ENCODE data around the gene TACC2. TPM values are rescaled to one million over a fixed set of nuclear protein-coding genes. Genes with fewer than 3 reads are reported as not detected.

TACC2 gene
- total and polyA plus RNA-seq, 7 donors, result 44.0 to 439 (median 313) TPM

DNA sequence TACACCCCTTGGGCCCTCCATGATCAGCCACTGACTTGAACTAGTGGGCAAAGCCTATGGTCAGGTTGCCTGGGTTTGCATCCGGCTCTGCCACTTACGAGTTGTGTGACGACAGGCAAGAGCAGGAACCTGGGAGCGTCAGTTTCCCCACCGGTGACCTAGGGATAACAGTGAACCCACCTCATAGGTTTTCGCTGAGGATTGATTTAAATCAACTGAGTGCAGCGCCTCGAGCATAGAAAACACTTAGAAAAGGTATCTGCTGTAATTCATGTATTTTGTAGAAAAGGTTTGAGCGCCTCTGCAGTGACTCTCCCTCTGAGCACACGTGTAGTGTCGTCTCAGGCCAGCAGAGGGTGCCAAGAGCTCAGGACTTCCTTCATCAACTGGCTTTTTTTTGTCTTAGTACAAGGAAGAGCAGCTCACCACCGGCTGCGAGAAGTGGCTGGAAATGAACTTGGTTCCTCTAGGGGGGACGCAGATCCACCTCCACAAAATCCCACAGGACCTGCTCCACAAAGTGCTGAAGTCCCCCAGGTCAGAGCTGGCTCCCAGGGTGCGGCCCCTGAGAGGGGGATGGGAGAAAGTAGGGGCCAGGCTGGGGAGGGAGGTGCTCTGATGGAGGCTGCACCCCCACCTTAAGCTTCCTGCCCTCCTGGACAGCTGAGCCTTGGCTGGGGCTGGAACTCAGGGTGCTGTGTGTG, 309.8 kb downstream of the TACC2 start:
- intact Hi-C loops (cut with DNase I), result loop anchor here (1.0 to 5.0 kb wide), 5 partner anchors 44 to 269 kb away; no protein-coding TSS in a partner anchor
- H3K27ac ChIP-seq, result no peak overlapping the region

GRCh38 chr10:122299423-122300075, 310.6 kb downstream of the TACC2 start:
- intact Hi-C loops (cut with DNase I), result loop anchor here (1.0 to 10.0 kb wide), 6 partner anchors 43 to 403 kb away; partner anchors contain the start of gene PLEKHA1 (in 1 of the 2)
- no peaks in the 10 kb centered on the region for H3K9me3 ChIP-seq
- peaks cover 0 to 1% (median 0%) of the 10 kb centered on the region in 3 donors for H3K27me3 ChIP-seq (ENCODE audit: insufficient read depth in 3 of 3, low read length in 2 of 3)
- TF ChIP-seq CTCF (IDR thresholded peaks at IDR 0.05), result no peak
- ATAC-seq (no peak), DNase-seq (no peak)
- WGBS, 3 donors, result 85 to 93% (median 86%) methylated on average over 14 of the region's 14 CpGs
- no peaks in the 10 kb centered on the region for H3K36me3 ChIP-seq (ENCODE audit: insufficient read depth in 1 of 2, low read depth in 1 of 2)
- no peak overlapping the region for H3K27ac ChIP-seq
- peaks cover 3% of the 10 kb centered on the region for H3K4me1 ChIP-seq
- H3K4me3 ChIP-seq, result no peak overlapping the region

More for the DNA sequence above, 309.8 kb downstream of the TACC2 start:
- H3K4me1 ChIP-seq, result peaks cover 3% of the 10 kb centered on the region
- peak; percentile 80 to 95 (median 86) for ATAC-seq
- H3K36me3 ChIP-seq (ENCODE audit: insufficient read depth in 1 of 2, low read depth in 1 of 2), result no peaks in the 10 kb centered on the region
- H3K9me3 ChIP-seq, result no peaks in the 10 kb centered on the region
- 26 to 32% (median 27%) methylated on average over 15 of the region's 15 CpGs for WGBS, 3 donors
- DNase-seq, result peak; percentile 71 to 80
- TF ChIP-seq CTCF (IDR thresholded peaks at IDR 0.05), result peak; percentile 91
- no peak overlapping the region for H3K4me3 ChIP-seq
- H3K27me3 ChIP-seq (ENCODE audit: insufficient read depth in 3 of 3, low read length in 2 of 3), result peaks cover 0 to 1% (median 0%) of the 10 kb centered on the region in 3 donors

DNA sequence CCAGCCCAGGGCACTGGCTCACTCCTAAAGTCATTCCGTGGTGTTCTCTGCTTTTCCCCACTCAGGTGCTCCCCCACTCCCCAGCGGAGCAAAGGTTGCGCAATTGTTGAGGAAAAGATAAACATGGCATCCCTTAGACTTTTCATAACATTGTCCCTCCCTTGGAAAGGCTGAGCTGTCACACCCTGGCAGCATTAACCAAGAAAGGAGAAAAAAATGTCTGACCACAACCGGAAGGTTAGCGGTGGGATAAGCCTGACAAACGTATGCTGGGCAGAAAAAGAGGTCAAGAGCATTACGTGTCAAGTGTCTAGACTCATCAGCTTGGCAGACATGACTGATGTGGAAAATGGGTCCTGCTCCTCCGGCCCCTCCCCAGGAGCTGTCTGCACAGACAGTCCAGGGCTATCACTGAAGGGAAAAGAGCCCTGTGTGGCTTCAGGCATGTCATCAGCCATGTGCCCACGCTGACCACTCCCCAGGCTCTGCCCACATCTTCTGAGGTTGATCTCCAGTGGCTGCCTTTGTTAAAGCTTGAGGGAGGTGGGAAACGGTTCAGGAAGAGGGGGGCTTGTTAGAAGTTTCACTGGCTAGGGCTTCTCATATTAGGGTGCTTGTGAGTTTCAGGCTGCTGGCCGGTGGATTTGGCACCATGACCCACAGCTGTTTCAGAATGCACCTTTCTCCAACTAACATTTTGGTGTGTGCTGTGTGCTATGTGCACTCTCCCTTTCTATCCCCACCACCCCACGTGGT, 312.3 kb downstream of the TACC2 start:
- ATAC-seq, result peak; percentile 42 to 77 (median 58)
- intact Hi-C loops (cut with DNase I), result loop anchor here in 1 of 2 donors (5.0 to 10.0 kb wide), 2 partner anchors 74 to 401 kb away; partner anchors contain the start of gene PLEKHA1

GRCh38 chr10:122301811-122302115, 312.8 kb downstream of the TACC2 start:
- intact Hi-C loops (cut with DNase I), result loop anchor here in 1 of 2 donors (5.0 to 10.0 kb wide), 2 partner anchors 73 to 401 kb away; partner anchors contain the start of gene PLEKHA1
- Histone ChIP-seq H3K27me3 (ENCODE audit: insufficient read depth in 3 of 3, low read length in 2 of 3) (no peaks in the 10 kb centered on the region), H3K4me3 (no peak overlapping the region), H3K27ac (no peak overlapping the region), H3K9me3 (no peaks in the 10 kb centered on the region), H3K4me1 (peaks cover 3% of the 10 kb centered on the region), H3K36me3 (ENCODE audit: insufficient read depth in 1 of 2, low read depth in 1 of 2) (no peaks in the 10 kb centered on the region)
- 68 to 79% (median 76%) methylated on average over 7 of the region's 7 CpGs for WGBS, 3 donors
- no peak for DNase-seq
- TF ChIP-seq CTCF (IDR thresholded peaks at IDR 0.05), result no peak
- no peak for ATAC-seq

More for the DNA sequence above, 312.3 kb downstream of the TACC2 start:
- Histone ChIP-seq H3K36me3 (ENCODE audit: insufficient read depth in 1 of 2, low read depth in 1 of 2) (no peaks in the 10 kb centered on the region), H3K9me3 (no peaks in the 10 kb centered on the region), H3K27me3 (ENCODE audit: insufficient read depth in 3 of 3, low read length in 2 of 3) (no peaks in the 10 kb centered on the region), H3K27ac (no peak overlapping the region), H3K4me3 (no peak overlapping the region), H3K4me1 (peaks cover 3% of the 10 kb centered on the region)
- no peak for DNase-seq
- TF ChIP-seq CTCF (IDR thresholded peaks at IDR 0.05), result no peak
- WGBS, 3 donors, result 47 to 66% (median 53%) methylated on average over 12 of the region's 12 CpGs

Data from psoas muscle (tissue), 8 donors.